ENCODE data around the gene SPHK2. TPM values are rescaled to one million over a fixed set of nuclear protein-coding genes. Genes with fewer than 3 reads are reported as not detected.

SPHK2 gene
- total RNA-seq, 1 donor, result 10.9 TPM

DNA sequence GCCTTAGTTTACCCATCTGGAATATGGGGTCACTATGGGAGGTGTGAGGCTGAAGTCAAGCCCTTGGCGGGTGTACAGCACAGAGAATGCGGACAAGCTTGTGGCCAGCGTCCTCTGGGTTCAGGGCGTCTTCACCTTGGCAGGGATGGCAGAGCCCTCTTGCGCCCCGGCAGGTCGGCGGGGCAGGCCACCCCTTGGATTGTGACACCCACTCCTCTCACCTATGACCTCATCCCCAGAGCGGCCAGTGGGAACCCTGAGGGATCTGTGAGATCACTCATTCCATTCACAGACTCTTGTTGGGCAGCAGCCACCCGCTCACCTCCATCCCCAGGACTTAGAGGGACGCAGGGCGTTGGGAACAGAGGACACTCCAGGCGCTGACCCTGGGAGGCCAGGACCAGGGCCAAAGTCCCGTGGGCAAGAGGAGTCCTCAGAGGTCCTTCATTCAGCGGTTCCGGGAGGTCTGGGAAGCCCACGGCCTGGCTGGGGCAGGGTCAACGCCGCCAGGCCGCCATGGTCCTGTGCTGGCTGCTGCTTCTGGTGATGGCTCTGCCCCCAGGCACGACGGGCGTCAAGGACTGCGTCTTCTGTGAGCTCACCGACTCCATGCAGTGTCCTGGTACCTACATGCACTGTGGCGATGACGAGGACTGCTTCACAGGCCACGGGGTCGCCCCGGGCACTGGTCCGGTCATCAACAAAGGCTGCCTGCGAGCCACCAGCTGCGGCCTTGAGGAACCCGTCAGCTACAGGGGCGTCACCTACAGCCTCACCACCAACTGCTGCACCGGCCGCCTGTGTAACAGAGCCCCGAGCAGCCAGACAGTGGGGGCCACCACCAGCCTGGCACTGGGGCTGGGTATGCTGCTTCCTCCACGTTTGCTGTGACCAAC, 12.6 kb upstream of the SPHK2 start, which contains the start of gene SPACA4:
Gene SPACA4 (plus strand): TSS at position 280 of the 896 bp plus-strand sequence. CDS start 237 bp downstream, at position 517.
- no peak for DNase-seq (ENCODE audit: low read depth)
- H3K4me3 ChIP-seq (ENCODE audit: low read depth, low read length), result no peak within 1 kb of the TSS
- TF ChIP-seq, protein P1, sequence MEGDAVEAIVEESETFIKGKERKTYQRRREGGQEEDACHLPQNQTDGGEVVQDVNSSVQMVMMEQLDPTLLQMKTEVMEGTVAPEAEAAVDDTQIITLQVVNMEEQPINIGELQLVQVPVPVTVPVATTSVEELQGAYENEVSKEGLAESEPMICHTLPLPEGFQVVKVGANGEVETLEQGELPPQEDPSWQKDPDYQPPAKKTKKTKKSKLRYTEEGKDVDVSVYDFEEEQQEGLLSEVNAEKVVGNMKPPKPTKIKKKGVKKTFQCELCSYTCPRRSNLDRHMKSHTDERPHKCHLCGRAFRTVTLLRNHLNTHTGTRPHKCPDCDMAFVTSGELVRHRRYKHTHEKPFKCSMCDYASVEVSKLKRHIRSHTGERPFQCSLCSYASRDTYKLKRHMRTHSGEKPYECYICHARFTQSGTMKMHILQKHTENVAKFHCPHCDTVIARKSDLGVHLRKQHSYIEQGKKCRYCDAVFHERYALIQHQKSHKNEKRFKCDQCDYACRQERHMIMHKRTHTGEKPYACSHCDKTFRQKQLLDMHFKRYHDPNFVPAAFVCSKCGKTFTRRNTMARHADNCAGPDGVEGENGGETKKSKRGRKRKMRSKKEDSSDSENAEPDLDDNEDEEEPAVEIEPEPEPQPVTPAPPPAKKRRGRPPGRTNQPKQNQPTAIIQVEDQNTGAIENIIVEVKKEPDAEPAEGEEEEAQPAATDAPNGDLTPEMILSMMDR (IDR thresholded peaks at IDR 0.05; ENCODE audit: insufficient read depth, low read length), result no peak

DNA sequence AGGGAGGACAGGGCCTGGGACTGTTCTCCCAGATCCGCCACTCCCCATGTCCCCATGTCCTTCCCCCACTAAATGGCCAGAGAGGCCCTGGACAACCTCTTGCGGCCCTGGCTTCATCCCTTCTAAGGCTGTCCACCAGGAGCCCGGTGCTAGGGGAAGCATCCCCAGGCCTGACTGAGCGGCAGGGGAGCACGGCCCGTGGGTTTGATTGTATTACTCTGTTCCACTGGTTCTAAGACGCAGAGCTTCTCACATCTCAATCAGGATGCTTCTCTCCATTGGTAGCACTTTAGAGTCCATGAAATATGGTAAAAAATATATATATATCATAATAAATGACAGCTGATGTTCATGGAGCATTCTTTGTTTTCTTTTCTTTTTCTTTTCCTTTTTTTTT, 11.9 kb upstream of the SPHK2 start:
- H3K4me3 ChIP-seq (ENCODE audit: low read depth, low read length), result no peak overlapping the region
- DNase-seq (ENCODE audit: low read depth), result no peak
- TF ChIP-seq, protein P1 (IDR thresholded peaks at IDR 0.05; ENCODE audit: insufficient read depth, low read length), result no peak

DNA sequence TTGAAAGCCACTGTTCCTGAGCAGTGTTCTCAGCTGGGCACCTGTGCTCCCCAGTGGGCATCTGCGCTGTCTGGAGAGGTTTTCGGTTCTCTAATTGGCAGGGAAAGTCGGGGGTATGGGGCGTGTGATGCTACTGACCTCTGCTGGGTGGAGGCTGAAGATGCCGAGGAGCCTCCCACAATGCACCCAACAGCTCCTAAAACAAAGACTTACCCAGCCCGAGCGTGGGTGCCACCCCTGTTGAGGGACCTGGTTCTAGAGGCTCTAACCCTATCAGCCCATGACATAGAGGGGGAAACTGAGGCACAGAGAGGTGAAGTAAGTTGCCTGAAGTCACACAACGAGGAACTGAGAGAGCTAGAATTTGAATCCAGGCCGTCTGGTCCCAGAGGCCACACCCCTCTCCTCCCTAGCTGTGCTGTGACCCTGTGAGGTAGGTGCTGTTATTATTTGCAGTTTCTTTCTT, 10.5 kb upstream of the SPHK2 start:
- DNase-seq (ENCODE audit: low read depth), result peak; percentile 39
- TF ChIP-seq, protein P1 (IDR thresholded peaks at IDR 0.05; ENCODE audit: insufficient read depth, low read length), result peak; percentile 58
- no peak overlapping the region for H3K4me3 ChIP-seq (ENCODE audit: low read depth, low read length)

DNA sequence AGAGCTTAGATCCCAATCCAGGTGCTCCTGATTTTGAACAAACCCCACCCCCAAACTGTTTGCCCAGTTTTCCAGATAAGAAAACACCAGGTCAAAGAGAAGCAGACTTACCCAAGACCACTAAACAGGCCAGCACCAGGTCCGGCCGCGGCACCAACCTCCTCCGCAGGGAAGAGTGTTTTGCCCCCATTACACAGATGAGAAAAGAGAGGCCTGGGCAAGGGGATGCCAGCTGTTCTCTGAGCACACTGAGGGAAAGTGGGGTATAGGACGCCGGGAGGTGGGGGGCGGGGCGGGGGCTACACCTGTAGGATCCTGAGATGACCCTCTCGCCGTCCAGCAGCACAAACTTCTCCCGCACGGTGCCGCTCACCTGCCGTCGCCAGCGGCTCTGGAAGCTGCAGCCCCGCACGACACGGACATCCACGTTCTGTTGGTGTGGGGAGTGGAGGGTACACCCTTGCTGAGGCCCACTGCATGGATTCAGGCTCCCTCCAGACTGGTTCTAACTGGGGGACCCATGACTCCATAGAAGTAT, 9.7 kb upstream of the SPHK2 start:
- DNase-seq (ENCODE audit: low read depth), result no peak
- no peak overlapping the region for H3K4me3 ChIP-seq (ENCODE audit: low read depth, low read length)
- TF ChIP-seq, protein P1 (IDR thresholded peaks at IDR 0.05; ENCODE audit: insufficient read depth, low read length), result no peak

DNA sequence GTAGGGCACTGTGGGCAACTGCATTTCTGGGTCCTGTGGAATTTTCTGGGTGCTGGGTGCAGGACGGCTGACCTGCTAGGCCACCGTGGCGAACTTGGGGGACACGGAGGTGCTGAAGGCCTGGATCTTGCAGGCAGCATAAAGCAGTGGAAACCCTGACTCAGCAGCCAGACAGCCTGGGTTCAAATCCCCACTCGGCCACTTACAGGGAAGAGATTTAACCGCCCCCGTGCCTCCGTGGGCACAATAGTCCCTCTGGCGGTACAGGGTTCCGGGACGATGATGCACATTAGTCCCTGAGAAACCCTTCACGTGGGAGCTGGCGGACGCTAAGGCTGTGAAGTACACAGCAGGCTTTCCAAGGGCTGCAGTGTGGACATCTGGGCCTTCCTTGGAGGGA, 7.4 kb upstream of the SPHK2 start:
- TF ChIP-seq, protein P1 (IDR thresholded peaks at IDR 0.05; ENCODE audit: insufficient read depth, low read length), result no peak
- no peak overlapping the region for H3K4me3 ChIP-seq (ENCODE audit: low read depth, low read length)
- DNase-seq (ENCODE audit: low read depth), result no peak

DNA sequence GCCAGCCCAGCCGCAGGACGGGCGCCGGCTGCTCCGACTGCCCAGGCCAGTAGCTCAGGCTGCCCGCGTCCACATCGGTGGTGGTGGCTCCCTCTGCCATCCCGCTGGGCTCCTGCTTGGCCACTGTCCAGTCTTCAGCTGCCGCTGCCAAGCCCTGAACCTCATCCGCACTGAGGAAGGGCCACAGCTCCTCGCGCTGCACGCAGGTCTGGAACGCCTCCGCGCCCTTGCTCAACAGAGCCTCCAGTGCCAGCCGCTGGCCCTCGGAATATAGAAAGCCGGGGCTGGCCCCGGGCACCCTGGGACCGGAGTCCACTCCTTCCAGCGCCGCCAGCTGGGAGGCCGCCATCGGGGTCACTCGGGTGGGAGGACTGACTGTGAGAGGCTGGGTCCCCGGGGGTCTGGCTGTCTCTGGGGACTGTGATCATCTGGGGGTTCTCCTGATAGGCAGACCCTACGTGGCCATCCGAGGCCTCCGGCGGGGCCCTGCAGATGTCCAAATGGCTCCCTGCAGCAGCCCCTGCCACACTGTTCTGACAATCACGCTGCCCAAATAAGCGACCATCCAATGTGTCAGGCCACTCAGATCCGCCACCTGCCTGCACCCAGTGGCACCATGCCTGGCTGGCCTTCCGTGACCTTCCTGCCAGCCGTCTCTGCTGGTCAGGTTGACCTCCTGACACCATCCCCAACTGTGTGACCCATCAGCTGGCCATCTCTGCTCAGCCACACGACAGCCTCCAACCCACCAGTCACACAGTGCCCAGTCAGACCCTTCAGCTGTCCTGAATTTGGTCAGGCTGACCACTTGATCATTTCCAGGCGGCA, 6.1 kb upstream of the SPHK2 start:
- no peak for DNase-seq (ENCODE audit: low read depth)
- no peak overlapping the region for H3K4me3 ChIP-seq (ENCODE audit: low read depth, low read length)
- TF ChIP-seq, protein P1 (IDR thresholded peaks at IDR 0.05; ENCODE audit: insufficient read depth, low read length), result no peak

All from fibroblast of the aortic adventitia (primary cell).